ENCODE data around the gene SMYD4. TPM values are rescaled to one million over a fixed set of nuclear protein-coding genes. Genes with fewer than 3 reads are reported as not detected.

The SMYD4 gene
- total RNA-seq, 1 donor from 2014 or later: 24.0 TPM

DNA sequence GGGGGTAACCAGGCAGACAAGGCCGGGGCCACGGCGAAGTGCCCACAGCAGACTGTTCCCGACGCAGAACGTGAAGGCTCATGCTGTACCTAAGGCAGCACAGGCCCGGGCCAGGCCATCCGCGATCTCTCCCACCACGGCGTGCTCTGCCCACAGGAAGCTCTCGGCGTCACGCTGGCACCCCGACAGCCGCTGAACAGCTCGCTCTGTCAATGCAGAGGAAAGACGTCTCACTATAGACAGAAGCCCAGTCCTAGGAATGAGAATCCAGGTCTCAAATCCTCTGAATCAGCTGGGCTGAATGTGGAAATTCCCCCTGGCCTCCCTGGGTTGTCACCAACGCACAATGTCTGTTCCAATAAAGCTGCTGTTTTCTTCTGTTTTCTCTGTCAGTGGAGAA, 46.4 kb downstream of the SMYD4 start:
- Histone ChIP-seq H3K9me3 (ENCODE audit: low read depth) (no peaks in the 10 kb centered on the region), H3K27ac (no peak overlapping the region), H2AFZ (replicated peaks) (no peak overlapping the region), H3K9ac (no peak overlapping the region), H3K36me3 (no peaks in the 10 kb centered on the region), H3K4me3 (no peak overlapping the region), H4K20me1 (ENCODE audit: low read depth) (no peaks in the 10 kb centered on the region), H3F3A (ENCODE audit: low read depth) (no peaks in the 10 kb centered on the region), H3K4me2 (no peak overlapping the region), H3K27me3 (no peaks in the 10 kb centered on the region), H3K79me2 (ENCODE audit: low read depth) (no peaks in the 10 kb centered on the region), H3K4me1 (no peaks in the 10 kb centered on the region)
- Mint-ChIP-seq H3K4me1 (peaks cover 6% of the 10 kb centered on the region), H3K4me3 (no peak overlapping the region), H3K9me3 (no peaks in the 10 kb centered on the region), H3K27me3 (ENCODE audit: insufficient read depth, low read depth) (no peaks in the 10 kb centered on the region), H3K36me3 (peaks cover 28% of the 10 kb centered on the region), H3K27ac (peak overlapping the region; percentile 65)
- TF ChIP-seq, protein P1, sequence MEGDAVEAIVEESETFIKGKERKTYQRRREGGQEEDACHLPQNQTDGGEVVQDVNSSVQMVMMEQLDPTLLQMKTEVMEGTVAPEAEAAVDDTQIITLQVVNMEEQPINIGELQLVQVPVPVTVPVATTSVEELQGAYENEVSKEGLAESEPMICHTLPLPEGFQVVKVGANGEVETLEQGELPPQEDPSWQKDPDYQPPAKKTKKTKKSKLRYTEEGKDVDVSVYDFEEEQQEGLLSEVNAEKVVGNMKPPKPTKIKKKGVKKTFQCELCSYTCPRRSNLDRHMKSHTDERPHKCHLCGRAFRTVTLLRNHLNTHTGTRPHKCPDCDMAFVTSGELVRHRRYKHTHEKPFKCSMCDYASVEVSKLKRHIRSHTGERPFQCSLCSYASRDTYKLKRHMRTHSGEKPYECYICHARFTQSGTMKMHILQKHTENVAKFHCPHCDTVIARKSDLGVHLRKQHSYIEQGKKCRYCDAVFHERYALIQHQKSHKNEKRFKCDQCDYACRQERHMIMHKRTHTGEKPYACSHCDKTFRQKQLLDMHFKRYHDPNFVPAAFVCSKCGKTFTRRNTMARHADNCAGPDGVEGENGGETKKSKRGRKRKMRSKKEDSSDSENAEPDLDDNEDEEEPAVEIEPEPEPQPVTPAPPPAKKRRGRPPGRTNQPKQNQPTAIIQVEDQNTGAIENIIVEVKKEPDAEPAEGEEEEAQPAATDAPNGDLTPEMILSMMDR (IDR thresholded peaks at IDR 0.05): no peak
- TF ChIP-seq EZH2 (IDR thresholded peaks at IDR 0.05) (no peak), EZH2phosphoT487 (IDR thresholded peaks at IDR 0.05) (no peak)
- DNase-seq (ENCODE audit: low spot score): no peak

DNA sequence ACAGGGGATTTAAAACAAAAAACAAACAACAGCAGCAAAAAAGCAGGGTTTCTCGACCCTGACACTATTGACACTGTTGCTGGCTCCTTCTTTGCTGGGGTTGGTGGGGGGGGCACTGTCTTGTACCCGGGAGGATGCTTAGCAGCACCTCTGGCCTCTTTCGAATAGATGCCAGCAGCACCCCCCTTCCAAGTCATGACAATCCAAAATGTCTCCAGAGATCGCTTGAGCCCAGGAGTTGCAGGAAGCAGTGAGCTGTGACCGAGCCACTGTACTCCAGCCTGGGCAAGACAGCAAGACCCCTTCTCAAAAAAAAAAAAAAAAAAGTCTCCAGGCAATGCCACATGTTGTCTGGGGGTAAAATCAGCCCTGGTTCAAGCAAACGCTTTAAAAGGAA, 47.5 kb downstream of the SMYD4 start:
- Histone ChIP-seq H3K4me2 (no peak overlapping the region), H3K9ac (no peak overlapping the region)

DNA sequence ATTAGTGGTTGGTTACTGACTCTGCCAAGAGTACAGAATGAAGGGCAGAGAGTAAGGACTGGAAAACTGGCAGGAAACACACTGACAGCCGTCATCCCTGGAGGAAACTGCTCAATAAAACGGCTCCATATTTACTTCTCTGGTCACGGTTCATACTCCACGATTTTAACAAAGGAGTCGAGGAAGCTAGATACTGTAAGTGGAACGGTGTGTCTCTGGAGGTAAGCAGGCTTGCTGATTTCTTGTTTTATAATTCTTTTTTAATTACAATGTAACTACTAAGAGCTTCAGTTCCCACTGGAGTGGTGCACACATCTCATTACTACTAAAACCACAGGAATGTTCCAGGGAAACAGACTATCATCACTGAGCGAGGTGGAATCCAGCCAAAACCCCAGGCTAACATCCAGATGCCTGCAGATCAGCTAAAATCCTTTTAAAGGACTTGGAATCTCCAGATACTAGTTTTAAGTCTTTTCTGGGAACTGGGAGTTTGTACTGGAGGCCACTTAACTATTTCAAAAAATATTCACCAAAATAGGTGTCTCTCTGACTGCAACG, 50.1 kb downstream of the SMYD4 start:
- H2AFZ ChIP-seq (replicated peaks): no peak overlapping the region
- H3K79me2 ChIP-seq (ENCODE audit: low read depth): no peaks in the 10 kb centered on the region
- H3K27ac Mint-ChIP-seq: no peak overlapping the region
- TF ChIP-seq EZH2 (IDR thresholded peaks at IDR 0.05) (no peak), EZH2phosphoT487 (IDR thresholded peaks at IDR 0.05) (no peak)
- TF ChIP-seq, protein P1 (IDR thresholded peaks at IDR 0.05): no peak
- H3K4me2 ChIP-seq: no peak overlapping the region
- peaks cover 34% of the 10 kb centered on the region for H3K36me3 Mint-ChIP-seq
- H3K4me1 ChIP-seq: no peaks in the 10 kb centered on the region
- H3K27ac ChIP-seq: no peak overlapping the region
- no peaks in the 10 kb centered on the region for H3K9me3 Mint-ChIP-seq
- H3K9me3 ChIP-seq (ENCODE audit: low read depth): no peaks in the 10 kb centered on the region
- no peaks in the 10 kb centered on the region for H4K20me1 ChIP-seq (ENCODE audit: low read depth)
- H3K9ac ChIP-seq: no peak overlapping the region
- no peaks in the 10 kb centered on the region for H3K27me3 ChIP-seq
- H3F3A ChIP-seq (ENCODE audit: low read depth): no peaks in the 10 kb centered on the region
- H3K4me3 Mint-ChIP-seq: no peak overlapping the region
- no peaks in the 10 kb centered on the region for H3K27me3 Mint-ChIP-seq (ENCODE audit: insufficient read depth, low read depth)
- DNase-seq (ENCODE audit: low spot score): no peak
- no peak overlapping the region for H3K4me3 ChIP-seq
- H3K4me1 Mint-ChIP-seq: peaks cover 7% of the 10 kb centered on the region
- H3K36me3 ChIP-seq: no peaks in the 10 kb centered on the region

More for the DNA sequence above, 47.5 kb downstream of the SMYD4 start:
- peaks cover 6% of the 10 kb centered on the region for H3K4me1 Mint-ChIP-seq
- TF ChIP-seq, protein P1 (IDR thresholded peaks at IDR 0.05): no peak
- TF ChIP-seq EZH2 (IDR thresholded peaks at IDR 0.05) (no peak), EZH2phosphoT487 (IDR thresholded peaks at IDR 0.05) (no peak)
- Histone ChIP-seq H3K27ac (no peak overlapping the region), H4K20me1 (ENCODE audit: low read depth) (no peaks in the 10 kb centered on the region), H2AFZ (replicated peaks) (no peak overlapping the region), H3K36me3 (no peaks in the 10 kb centered on the region), H3K27me3 (no peaks in the 10 kb centered on the region), H3K9me3 (ENCODE audit: low read depth) (no peaks in the 10 kb centered on the region), H3K4me3 (no peak overlapping the region), H3K4me1 (no peaks in the 10 kb centered on the region), H3F3A (ENCODE audit: low read depth) (no peaks in the 10 kb centered on the region), H3K79me2 (ENCODE audit: low read depth) (no peaks in the 10 kb centered on the region)
- no peaks in the 10 kb centered on the region for H3K9me3 Mint-ChIP-seq
- H3K4me3 Mint-ChIP-seq: no peak overlapping the region
- no peak overlapping the region for H3K27ac Mint-ChIP-seq
- no peak for DNase-seq (ENCODE audit: low spot score)
- no peaks in the 10 kb centered on the region for H3K27me3 Mint-ChIP-seq (ENCODE audit: insufficient read depth, low read depth)
- peaks cover 34% of the 10 kb centered on the region for H3K36me3 Mint-ChIP-seq

Data from neural progenitor cell (in vitro differentiated cells).